Activated CD8-positive, alpha-beta memory T cell treated with anti-CD3 and anti-CD28 coated beads, Interleukin-2, amount 50 U/mL, for 1 hour (primary cell): ENCODE measurements around the gene UBR1.
"Not testable (repeated sequence)": the region's sequence is repeated elsewhere in the genome, so short reads cannot be mapped to it uniquely, and the experiment has no call there.

ENCODE experiments used
- DNase-seq: peaks from one replicate; pipeline ENCODE4 v3.0.0-alpha.2; 2020; ENCODE audit errors: extremely low read depth

UBR1 gene

GRCh38 chr15:43056696-43057095 lies 49.1 kb downstream of the UBR1 start:
- DNase-seq = no peak

- no peak for DNase-seq
These were observed 53.0 kb downstream of the UBR1 start for GRCh38 chr15:43052860-43053259.

GRCh38 chr15:43048935-43049334 lies 56.9 kb downstream of the UBR1 start:
- no peak for DNase-seq

- no peak for DNase-seq
These were observed 59.4 kb downstream of the UBR1 start for GRCh38 chr15:43046484-43046883.

GRCh38 chr15:43042885-43043284 lies 63.0 kb downstream of the UBR1 start:
- DNase-seq = no peak

GRCh38 chr15:43041085-43041484 lies 64.8 kb downstream of the UBR1 start:
- not testable (repeated sequence) for DNase-seq

- DNase-seq = not testable (repeated sequence)
These were observed 70.6 kb downstream of the UBR1 start for GRCh38 chr15:43035240-43035639.

- no peak for DNase-seq
These were observed 76.4 kb downstream of the UBR1 start for GRCh38 chr15:43029476-43029875.

- DNase-seq = no peak
These were observed 80.7 kb downstream of the UBR1 start for GRCh38 chr15:43025150-43025549.

- not testable (repeated sequence) for DNase-seq
These were observed 91.2 kb downstream of the UBR1 start for GRCh38 chr15:43014671-43015070.

GRCh38 chr15:43009206-43009605 lies 96.6 kb downstream of the UBR1 start:
- DNase-seq = no peak

- no peak for DNase-seq
These were observed 97.7 kb downstream of the UBR1 start for GRCh38 chr15:43008150-43008549.

GRCh38 chr15:43007551-43007950 lies 98.3 kb downstream of the UBR1 start:
- no peak for DNase-seq

- DNase-seq = no peak
These were observed 98.8 kb downstream of the UBR1 start for GRCh38 chr15:43006991-43007390.

- DNase-seq = not testable (repeated sequence)
These were observed 100.8 kb downstream of the UBR1 start for GRCh38 chr15:43004886-43005595.

GRCh38 chr15:42999201-42999779 lies 106.5 kb downstream of the UBR1 start:
- no peak for DNase-seq

GRCh38 chr15:42996871-42997270 lies 109.0 kb downstream of the UBR1 start:
- DNase-seq = no peak

GRCh38 chr15:42994546-42994945 lies 111.3 kb downstream of the UBR1 start:
- no peak for DNase-seq

- no peak for DNase-seq
These were observed 113.2 kb downstream of the UBR1 start for GRCh38 chr15:42992626-42993025.

- no peak for DNase-seq
These were observed 119.0 kb downstream of the UBR1 start for GRCh38 chr15:42986693-42987342.

GRCh38 chr15:42984493-42985034 lies 121.3 kb downstream of the UBR1 start:
- DNase-seq = no peak

- DNase-seq = not testable (repeated sequence)
These were observed 126.7 kb downstream of the UBR1 start for GRCh38 chr15:42979113-42979512.
